HG03095 (cell line): ENCODE results near the gene AREG.
A peak's percentile ranks its signal among the peaks of the same experiment; 100 is the strongest.

Experiments used
- ATAC-seq: cut with Tn5 transposase; IDR thresholded peaks from one replicate; pipeline ENCODE4 v1.9.1; 2021; ENCODE audit warnings: moderate library complexity; ENCODE audit not compliant: unreplicated experiment

Gene AREG

DNA sequence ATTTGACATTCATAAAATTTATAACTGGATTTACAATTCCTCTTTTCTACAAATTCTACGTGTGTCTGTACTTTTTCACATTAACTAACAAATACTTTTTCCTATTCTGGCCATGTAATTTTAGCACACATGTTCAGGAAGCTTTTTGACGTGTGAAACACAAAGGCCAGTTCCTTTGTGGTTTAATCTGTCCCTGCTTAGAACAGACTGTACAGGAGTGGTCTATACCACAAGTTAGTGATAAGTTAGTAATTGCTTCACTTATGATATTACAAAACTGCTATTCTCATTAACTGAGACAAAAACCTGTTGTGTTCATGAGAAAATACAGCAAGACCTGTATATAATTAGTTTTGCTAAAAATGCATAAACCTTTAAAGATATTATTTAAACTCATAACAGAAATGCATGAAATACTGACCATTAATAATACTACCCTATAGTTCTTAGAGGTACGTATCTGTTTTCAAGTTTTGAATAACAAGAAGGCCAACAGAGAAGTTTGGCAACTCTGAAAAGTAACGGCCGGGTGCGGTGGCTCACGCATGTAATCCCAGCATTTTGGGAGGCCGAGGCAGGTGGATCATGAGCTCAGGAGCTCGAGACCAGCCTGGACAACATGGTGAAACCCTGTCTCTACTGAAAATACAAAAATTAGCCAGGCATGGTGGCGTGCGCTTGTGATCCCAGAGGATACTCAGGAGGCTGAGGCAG is 13.7 kb upstream of the AREG start:
- ATAC-seq = peak; percentile 82

DNA sequence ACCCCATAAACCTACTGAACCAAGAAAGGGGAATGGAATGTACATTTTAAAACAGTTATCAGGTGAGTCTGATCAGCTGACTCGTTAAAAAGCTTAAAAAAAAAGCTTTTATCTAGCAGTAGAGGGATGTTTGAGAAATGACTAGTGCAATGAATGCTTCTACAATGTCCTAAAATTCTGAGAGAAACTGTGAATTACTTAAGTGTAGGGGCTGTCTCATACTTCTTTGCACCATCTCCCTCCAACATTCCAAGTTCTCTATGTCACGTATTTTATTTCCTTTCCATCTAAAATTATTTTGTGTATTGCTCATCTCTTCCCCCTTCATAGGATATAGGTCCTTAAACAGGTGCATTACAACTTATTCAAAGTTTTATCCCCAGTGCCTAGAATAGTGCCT is 11.9 kb upstream of the AREG start:
- no peak for ATAC-seq

DNA sequence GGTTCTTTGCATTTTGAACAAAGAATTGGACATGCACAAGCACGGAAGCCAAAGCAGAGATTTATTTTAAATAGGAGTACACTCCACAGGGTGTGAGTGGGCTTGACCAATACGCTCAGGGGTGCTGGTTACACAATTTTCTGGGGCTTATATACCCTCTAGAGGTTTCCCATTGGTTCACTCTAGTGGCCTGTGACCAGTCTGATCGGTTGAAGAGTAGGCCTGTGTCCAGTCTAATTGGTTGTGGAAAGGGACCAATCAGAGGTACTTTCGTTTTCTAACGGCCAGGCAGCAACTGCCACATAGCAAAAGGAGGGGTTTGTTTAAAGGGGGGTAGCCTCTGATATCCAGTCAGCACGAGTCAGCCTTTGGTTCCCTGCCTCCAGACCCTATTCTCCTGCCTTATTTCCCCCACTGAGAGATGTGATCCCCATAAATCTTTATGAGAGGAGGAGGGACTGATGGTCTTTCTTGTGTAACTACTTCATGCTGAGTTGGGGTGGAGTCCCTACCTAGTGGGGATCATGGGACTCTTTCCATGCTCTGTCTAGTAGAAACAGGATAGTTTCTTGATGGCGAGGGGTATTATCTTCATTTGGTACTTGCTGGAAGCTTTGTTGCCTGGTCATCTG is 11.3 kb upstream of the AREG start:
- no peak for ATAC-seq

DNA sequence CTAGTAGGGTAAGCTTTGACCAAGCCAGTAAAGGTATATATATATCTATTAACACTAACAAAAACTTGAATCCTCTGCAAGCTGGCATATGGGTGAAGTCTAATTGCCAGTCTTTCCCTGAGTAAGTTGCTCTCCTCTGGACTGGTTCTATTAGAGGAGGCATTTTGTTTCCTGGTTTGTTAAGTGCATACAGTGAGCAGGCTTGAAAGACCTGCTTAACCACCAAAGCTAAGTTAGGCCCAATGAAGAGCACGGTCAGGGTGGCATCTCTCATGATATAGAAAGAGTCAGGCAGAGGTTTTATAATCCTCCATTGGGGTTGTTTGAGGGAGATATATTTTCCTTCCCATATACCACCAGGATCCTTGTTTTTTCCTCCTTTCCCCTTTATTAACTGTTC is 9.6 kb upstream of the AREG start:
- ATAC-seq = no peak

DNA sequence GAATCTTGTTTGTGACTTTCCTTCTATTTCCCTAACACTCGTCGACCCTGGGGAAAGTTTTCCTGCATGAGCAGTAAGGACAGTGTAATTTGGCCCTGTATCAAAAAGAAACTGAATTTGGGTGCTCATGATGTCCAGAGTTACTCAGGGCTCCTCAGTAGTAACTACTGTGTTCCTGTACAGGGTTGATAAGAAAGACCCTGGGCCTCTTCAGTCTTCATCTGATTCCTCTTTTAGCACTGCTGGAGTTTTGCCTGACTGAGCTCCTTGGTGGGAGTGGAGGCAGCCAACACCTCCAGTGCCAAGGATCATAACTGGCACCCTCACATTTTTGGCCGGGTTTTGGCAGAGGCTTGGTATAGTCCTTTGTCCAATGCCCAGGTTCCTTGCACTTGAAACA is 7.1 kb upstream of the AREG start:
- no peak for ATAC-seq

DNA sequence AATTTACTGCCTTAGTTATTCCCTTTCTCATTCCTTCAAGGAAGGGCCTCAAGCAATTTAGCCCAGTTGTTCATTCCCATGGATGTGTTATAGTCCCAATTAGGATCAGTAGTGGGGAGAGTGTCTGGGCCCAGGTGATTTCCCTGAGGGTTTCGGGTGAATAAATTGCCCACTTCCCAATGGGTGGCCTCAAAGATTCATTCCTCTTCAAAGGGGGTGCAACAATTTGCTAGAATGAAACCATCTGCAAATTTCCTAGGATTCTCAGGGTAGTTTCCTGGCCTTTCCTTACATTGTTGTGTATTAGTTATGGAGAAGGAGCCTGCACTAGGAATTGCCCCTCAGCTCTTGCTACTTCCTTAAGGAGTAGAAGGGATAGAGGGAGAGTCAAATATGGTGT is 6.3 kb upstream of the AREG start:
- no peak for ATAC-seq

DNA sequence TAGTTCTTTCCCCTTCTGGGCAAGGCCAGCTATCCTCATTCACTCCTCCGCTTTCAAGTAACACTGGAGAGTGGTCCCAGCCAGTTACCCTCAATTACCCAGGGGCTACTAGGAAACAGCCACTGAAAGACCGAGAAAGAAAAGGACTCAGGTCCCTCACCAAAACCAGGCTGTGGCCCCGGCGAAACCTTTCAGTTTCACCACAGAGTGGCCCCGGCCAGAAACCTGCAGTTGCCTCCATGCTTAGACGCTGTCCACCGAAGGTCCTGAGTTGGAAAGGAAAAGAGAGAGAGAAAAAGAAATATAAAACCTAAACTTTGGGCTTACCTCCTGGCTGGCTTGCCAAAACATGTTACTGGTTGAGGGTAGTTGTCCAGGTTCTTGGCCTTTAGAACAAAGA is 5.0 kb upstream of the AREG start:
- no peak for ATAC-seq

DNA sequence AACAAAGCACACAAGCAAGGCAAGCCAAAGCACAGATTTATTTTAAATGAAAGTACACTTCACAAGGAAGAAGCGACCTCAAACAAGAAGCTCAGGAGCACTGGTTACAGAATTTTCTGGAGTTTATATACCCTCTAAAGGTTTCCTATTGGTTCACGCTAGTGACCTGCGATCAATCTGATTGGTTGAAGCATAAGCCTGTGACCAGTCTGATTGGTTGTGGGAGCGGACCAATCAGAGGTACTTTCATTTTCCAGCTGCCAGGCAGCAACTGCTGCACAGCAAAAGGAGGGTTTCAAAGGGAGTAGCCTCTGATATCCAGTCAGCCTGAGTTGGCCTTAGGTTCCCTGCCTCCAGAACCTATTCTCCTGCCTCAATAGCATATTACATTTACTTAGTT is 4.6 kb upstream of the AREG start:
- ATAC-seq = no peak

DNA sequence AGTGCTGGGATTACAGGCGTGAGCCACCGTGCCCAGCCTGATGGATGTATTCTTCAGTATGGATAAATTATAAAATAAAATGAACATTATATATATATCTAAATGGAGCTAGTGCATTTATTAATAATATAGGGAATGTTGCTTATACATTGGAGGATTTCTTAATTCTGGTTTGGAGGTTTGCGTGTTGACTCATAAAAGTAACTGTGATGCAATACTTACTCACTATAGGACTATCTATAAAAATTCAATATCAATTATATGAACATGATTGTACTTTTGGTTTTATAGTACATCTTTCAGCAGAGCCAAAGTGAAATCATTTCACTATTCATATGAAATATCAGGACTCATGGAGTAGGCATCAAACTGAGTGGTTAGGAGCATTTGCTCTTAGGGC is 3.2 kb upstream of the AREG start:
- ATAC-seq = no peak

DNA sequence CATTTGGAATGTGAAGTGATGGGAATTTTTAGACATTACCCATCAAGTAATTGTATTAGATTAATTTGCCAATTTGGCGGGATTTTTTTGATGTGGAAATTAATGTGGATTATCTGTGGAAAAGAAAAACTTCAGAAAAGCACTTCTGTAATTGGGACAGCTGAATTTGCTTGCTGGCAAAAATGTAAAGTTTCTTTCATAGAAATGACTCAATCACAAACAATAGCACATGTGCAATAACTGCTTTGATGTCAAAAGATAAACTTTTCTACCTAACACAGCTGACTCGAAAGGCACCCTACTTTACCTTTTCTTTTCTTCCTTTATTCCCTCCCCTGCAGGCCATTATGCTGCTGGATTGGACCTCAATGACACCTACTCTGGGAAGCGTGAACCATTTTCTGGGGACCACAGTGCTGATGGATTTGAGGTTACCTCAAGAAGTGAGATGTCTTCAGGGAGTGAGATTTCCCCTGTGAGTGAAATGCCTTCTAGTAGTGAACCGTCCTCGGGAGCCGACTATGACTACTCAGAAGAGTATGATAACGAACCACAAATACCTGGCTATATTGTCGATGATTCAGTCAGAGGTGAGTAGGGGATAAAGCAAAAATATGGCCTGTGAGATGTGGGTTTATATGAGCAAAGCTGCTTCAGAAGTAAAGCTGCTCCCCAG is 1.4 kb downstream of the AREG start:
- ATAC-seq = no peak

DNA sequence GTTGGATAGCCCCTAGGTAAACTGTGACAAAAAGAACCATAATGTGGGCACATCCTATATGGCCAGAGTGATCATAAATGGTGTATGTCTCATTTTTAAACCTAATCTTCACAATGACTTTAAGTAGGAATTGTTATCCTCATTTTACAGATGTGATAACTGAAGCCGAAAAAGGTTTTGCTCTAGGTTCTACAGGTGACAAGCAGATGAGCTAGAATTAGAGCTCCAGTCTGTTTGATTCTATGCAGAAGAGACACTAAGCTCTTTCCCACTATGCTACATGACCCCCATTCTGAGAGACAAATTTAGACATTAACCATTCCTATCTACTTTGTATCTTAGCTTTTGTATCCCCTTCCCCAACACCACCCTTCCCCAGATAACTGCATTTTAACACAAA is 2.0 kb downstream of the AREG start:
- no peak for ATAC-seq

DNA sequence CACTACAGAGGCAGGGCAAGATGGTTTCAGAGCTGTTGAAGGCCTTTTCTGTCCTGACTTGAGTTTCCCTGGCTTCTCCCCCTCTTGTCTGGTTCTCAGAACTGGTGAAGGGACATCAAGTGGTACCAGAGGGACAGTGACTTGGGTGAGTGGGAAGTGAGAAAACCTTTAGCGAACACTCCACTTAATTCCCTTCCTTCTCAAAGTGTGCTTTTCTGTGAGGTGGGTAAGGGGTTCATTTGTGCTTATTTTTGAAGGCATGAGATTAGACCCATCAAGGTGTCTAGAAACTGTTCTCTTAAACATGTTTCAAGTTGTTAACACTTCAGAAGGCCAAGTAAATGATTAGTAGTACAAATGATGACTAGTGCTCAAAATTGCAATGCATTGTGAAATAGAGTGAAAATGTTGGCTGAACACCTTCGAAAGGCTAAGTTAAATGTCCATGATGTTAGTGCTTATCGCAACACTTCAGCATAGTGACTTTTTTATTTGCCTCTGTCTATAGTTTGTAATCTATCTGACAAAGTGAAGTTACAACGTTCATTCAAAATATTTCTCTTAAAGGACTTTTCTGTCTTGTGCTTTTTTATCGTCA is 2.8 kb downstream of the AREG start:
- no peak for ATAC-seq

DNA sequence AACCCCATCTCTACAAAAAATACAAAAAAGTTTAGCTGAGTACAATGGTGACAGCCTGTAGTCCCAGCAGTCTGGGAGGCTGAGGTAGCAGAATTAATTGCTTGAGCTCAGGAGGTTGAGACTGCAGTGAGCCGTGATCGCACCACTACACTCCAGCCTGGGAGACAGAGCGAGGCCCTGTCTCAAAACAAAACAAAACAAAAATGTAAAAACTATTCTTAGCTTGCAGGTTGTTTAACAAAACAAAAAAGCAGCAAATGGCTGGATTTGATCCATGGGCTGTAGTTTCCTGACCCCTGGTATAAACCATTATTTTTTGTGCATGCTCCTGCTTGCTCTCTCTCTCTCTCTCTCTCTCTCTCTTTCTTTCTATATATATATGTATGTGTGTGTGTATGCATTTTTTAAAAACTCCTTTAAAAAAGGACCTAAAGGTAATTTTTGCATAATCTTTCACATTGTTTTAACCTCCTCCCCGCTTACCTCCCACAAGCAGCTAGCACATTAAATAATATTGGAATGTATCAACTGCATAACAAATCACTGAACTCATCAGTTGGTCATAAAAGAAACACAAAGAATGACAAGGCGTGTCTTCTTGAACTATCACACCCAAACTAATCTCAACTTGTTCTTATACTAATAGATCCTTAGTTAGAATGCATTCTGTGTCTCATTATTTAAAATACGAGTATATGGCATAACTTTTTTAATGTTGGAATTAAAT is 4.8 kb downstream of the AREG start:
- ATAC-seq = no peak

DNA sequence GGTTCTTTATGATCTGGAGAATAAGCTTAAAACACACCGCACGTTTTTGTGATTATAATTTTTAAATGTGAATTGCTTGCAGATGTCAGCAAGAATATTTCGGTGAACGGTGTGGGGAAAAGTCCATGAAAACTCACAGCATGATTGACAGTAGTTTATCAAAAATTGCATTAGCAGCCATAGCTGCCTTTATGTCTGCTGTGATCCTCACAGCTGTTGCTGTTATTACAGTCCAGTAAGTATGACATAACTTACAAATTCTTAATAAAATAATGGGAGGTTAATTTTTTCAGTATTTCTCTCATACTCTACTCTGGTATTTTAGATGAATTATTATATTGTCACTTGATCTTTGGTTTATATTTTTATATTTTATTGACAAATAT is 5.4 kb downstream of the AREG start:
- no peak for ATAC-seq

DNA sequence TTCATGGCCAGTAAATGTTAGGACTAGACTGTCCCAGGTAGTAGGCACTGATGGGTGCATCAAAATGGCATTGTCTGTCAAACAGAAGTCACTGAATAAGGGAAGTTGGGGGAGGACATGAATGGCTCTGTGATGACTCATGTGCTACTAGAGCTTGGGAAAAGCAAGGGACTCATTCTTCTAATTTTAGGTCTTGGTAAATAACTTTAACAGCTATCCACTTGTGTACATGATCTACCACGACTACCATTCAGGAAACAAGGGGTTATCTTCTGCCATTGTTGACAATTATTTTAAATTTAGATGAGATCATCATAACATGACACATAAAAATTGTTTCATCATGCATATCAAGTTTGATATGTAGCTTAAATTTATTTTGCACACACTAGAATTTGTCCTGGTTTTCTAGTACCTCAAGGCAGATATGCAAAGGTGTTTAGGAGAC is 6.3 kb downstream of the AREG start:
- no peak for ATAC-seq

DNA sequence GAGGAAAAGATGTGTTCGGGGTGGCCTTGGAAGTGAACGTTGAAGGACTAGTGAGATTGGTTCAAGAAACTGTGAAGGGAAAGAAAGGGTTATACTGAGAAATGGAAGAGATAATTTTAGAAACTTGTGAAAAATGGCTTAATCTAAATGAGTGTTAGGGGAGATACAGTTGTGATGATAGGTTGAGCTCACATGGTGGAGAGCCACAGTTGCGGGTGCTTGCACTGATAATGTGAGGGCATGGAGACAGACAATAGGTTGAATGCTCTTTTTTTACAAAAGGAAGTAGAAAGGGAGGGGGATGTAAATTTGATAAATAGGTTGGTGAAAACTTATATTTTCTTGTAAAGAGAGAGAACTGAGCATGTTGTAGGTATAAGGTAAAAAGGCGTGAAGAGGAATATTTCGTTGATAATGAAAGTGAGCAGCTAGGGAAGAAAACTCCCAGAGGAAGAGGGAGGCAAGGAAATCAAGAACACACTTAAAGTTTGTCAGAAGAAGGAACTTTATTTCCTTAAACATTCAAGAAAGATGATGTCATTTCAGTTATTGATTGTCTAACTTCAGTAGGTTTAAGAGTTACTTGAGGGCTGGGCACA is 8.2 kb downstream of the AREG start:
- ATAC-seq = no peak

DNA sequence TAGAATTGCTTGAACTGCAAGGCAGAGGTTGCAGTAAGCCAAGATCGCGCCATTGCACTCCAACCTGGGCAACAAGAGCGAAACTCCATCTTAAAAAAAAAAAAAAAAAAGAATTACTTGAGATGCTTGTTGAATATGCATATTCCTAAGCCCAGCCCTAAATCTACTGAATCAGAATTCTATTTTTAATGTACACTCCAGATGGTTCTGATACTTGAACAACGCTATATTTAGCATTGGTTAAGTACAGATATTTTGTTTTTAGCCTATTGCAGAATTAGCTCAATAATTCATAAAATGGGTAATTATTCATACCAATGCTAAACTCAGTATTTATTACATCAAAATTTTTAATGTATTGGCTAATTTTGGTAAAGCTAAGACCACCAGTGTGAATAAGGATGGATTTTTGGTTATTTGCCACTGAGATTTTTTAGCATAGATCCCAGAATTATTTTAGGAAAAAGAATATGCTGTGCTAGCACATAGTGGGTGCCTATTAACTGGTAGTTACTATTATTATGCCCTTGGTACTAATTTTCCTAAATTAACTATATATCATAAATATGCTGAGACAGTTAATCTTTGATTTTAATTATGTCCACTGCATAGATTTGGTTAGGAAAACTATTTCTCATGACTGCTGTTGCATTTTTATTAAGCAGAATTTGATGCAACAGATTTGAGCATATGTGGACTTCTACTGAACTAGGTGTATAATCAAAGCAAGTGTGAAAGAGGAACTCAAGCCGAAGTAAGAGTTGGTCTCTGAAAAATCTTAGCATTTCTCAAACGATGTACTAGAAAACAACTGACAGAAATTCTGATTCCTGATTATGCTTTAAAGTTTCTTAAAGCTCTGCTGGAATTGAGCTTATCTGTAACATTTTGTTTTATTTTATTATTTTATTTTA is 9.2 kb downstream of the AREG start:
- ATAC-seq = no peak

DNA sequence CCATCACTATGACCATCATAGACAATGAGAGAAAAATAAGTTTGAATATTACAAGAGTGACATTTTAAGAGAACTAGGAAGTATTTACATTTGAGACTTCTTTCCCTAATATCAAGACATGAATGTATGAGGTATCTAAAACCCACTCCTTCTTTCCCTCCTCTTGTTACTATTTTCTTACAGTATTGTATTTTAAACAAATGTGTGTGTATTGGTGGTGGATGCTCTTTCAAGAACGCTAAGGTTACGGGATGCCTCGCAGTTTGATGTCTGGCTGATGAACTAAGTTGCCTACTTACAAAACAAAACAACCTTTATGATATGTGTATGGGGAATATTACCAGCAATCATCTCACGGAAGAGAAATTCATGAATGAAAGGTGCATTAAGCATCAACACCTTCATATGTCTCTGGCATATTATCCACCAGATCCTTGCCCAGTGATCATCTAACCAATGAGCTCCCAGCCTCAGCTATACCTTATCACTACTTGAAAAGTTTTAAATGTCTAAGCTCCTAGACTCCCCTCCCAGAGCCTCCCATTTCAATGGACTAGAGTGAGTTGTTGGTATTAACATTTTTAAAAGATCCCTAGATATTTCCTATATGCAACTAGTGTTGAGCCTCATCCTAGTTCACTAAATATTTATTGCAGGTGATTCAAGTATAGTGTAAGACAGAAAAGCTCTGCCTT is 10.6 kb downstream of the AREG start:
- ATAC-seq = no peak

DNA sequence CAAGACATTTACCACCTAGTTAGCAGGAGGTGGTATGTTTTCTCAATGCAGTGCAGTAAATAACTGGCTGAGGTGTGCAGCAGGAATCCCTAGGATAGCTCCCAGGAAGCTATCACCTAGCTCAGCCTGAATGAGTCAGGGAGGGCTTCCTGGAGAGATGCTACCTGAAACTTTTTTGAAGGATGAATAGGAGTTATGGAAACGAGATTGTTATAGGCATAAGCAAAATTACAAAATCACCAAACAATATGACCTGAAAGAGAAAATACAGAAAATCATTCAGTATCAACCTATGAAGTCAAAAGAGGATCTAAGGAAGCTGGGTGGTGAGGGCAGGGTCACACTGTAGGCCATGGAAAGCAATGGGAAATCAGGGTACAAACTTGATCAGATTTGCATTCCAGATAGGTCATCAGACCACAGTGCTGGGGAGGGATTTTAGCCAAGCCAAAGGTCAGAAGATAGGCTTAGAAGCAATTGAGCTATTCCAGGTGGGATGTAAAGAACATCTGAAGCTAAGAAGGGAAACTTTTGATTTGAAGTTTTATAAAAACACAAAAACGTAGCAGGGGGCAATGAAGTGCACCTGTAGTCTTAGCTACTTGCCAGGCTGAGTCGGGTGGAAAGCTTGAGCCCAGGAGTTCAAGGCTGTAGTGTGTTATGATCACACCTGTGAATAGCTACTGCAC is 11.3 kb downstream of the AREG start:
- ATAC-seq = no peak
